Islet of Langerhans (tissue), 1 donor: Measurements from ENCODE around the gene MRGPRF.

Experiments
- FAIRE-seq: peaks from one replicate; lab custom pipeline; 2011; peaks lifted over from hg19 to GRCh38; lab: Jason Lieb, UNC

The MRGPRF gene

DNA sequence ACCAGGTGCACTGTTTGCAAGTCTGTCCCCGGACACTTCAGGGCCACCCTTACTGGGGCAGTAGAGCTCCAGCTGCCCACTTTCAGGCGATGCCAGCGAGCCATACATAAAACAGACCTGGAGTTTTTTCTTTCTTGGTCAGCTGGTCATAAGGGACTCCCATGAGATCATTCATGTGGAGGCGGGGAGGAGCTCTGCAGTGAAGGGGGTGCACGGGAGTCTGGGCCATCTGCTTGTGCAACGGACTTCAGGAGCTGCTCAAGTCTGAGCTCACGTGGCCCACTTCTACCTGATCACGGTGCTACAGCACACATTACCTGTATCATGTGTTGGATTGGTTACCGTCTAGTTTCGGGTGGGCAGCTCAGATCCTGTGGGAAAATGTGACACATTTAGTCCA lies 9.2 kb upstream of the MRGPRF start:
- no peak for FAIRE-seq

DNA sequence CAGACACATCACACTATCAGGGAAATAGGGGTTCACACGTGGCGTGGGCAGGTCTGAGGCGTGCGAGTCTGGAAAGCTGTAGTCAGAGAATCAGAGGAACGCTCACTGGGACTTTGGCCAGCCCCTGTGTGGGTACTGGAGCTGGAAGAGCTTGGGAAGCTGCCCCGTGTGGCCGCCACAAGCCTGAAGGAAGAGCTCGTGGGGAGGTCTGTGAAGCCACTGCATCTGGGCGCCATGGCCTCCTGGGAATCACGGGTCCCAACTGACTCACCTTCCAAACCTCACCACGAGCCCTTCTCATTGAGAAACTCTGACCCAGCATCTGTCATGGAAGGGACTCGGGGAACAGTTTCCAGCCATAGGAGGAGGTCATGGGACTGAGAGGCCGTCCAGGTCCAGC lies 5.9 kb upstream of the MRGPRF start:
- no peak for FAIRE-seq

DNA sequence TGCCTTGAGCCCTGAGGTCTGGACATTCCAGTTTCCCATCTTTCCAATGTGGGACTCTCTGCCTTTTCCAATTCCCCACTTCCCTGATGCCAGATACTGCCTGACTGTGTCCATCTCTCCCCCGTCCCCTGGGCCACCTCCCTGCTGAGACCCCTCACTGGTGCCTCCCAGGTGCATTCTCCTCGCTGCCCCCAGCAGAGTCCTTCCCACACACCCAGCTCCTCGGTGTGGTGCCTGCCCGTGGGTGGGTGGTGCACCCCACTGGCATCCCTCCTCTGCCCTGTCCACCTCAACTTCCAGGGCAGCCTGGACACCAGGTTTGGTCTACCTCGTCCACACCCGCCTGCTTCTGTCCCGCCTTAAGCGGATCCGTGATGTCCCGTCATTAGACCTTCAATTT lies 4.9 kb upstream of the MRGPRF start:
- no peak for FAIRE-seq

DNA sequence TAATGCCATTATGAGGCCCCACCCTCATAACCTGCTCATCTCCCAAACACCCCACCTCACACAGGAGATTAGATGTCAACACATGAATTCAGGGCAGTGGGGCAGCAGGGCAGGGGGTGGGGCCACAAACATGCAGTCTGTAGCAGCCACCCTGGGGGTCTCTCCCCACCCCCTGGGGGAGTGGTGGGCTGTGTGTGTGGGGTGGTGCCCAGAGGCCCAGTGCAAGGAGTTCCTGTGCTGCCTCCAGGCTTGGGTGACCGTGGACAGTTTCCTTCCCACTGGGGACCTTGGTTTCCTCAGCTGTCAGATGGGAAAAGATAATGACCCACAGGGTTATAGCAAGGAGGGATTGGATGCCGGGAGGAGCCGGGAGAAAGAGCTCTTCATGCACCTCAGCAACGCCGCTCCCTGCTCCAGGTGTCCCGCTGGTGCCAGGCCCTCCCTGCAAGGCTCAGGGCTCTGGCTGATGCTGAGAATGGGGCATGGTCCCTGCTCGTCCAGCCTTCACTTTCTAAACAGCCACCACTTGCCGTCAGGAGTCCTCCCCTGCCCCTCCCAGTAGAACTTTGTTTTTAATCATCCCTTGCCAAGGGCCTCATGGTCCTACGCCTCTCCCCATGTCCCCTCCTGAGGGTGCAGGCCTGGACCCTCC lies 2.0 kb upstream of the MRGPRF start:
- no peak for FAIRE-seq

DNA sequence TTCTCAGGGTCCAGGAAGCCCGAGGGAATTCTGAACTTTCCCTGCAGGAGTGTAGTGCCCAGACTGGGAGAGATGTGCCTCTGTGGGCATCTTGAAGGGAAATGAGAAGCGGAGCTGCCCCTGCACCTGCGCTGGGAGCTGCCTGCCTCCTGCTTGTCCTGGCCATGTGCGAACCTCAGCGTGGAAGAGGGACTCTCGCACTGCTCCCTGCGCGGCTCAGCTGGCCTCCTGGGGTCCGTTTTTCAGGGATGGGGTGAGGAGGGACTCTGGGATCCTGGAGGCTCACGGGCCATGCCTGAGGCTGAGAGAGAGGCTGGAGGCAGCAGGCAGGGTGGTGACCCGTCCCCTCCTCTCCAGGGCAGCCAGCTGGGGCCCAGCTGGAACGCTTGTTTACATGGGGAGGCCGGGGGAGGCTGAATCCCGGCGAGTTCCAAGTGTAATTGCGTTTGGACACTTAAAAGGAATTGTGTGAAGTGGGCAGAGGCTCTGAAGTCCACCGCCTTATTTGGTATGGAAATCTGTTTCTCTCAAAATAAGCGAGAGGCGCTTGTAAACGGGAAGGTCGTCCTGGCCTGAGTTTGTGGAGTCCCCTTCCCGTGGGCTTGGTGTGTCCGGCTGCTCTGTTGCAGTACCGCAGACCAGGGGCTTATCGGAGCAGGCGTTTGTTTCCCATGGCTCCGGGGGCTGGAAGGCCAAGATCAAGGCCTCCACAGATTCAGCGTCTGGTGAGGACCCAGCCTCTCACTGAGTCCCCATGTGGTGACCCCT lies 1.2 kb upstream of the MRGPRF start:
- no peak for FAIRE-seq

DNA sequence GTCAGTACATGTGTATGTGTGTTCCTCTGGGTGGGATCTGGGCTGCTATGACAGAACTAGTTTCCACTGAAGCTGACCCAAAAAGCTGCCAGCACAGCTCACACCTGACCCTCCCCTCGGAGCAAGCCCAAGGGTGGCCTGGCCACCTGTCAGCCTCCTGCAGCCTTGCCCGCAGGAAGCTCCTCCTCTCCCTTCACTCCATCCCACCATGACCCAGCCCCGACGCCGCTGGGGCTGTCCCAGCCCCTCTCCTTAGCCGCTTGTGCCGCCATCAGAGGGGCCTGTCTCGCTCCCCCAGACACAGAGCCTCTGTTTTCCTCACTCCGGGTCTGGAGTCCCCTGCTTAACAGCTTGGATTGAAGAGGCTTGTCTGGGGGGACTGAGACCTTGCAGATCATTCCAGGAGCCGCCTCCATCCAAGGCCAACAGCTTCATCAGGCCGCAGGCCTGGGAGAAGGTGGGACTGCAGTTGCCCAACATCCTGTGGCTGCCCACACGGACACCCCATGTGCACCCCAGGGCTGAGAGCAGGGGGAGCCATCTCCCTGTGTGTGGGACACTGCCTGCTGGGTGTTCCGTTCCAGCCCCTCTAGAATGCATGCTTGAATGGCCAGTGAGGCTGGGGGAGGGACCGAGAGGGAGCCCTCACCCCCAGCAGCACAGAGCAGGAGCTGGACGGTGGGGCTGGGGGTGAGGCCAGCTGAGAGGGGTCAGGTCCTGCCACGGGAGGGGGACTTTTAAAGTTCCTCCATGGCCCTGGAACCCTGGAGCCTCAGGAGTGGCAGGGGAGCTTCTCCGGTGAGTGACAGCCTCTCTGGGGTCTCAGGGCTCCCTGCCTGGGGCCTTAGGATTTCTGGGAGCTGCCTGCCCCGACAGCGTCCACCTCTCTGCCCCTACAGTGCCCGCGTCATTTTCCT lies 696 bp downstream of the MRGPRF start:
- FAIRE-seq, result no peak

DNA sequence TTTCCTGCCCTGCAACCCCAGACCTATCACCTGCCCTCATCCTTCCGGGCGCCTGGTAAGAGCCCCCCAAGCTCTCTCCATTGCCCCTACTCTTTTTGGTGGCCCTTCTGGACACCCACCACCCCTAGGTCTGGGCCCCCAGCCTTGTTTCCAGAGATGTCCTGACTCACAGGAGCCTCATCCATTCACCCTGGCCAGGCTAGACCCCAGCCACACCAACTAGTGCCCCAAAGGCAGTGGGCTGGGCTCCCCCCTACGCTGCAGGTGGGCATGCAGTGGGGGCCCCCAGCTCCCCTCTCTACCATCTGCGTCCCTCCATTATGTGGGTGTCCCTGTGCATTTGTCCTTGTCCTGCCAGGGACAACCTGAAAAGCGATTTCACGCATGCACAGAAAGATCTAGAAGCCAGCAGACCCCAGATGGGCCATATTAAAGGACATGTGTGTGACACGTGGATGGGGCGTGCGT lies 1.4 kb downstream of the MRGPRF start:
- no peak for FAIRE-seq

DNA sequence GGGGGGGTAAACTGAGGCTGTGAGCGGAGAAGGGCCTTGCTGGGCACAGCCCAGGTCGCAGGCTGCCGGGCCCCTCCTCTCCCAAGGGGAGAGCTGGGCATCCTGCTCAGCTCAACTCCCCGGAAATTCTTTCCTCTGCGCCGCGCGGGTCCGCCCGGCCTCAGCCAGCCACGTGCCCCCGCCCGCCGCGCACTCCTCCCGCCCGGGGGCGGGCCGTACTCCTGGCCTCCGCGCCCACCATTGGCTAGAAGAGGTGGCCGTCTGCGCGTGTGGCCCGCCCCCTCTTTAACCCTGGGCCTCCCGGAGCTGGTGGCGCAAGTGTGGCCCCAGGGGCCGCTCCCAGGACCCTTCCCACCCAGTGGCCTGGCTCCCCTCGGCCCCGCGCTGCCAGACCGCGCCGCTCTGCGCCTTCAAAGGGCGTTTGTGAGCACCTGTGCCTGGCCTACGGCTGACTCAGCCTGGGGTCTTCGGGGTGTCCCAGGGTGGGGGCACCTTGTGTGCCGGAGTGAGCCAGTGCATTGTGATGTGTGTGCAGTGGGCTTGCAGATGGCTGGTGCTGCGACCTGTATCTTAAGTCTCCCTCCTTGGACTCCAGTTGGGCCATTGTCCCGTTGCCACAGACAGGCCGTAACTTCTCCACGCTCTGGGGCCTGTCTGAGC lies 2.0 kb downstream of the MRGPRF start:
- FAIRE-seq, result no peak

DNA sequence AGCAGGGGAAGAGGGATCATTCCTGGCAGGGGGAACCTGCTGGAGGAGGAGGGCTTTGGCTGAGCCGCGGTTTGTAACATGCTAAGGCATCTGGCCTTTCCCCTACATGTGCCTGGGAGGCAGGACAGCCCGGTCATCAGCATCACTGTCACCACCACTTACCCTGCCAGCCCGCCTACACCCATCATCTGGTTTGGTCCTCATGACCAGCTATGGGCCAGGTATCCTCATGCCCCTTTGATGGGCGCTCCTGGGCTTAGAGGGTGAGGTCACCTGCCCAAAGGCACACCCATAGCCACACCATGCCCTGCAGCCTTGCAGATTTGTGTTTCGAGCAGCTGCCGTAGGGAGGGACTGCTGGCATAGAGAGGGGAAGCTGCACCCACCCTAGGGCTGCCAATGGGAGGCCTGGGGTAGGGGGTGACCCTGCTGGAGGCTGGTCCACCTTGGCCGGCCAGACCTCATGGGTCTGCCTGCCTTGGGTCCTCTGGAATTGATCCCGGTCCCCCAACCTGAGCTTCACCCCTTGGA lies 2.6 kb downstream of the MRGPRF start:
- FAIRE-seq, result no peak

DNA sequence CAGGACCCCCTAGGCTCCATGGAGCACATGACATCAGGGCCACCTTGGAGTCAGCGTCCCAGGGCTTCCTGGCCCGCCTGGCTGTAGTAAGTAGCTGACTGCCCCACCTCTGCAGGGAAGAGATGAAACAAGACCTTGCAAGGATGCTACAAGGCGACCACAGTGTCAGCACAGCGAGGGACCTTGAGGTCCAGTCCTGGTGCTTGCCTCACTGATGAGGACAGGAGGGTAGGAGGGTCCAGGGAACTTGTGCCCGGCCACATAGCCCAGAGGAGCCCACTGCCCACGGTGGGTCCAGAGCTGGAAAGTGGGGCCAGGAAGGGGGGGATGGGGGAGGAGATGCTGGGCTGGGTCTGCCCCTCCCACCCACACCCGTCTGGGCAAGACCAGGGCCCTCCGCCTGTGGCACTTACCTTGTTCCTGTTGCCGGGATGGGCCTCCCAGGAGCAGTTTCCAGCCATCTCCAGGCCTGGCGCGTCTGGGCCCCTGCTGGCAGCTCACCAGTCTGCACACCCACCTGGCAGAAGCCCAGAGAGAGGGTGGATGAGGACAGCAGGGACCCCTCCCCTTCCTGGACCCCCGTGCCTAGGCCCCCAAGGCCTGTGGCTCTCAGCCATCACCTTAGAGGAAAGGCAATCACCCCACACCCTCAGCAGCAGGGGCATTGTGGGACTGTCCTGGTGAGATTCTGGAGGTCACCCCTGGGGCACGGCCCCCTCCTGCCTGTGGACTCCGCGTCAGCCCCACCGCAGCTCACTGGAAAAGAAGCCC lies 3.4 kb downstream of the MRGPRF start:
- FAIRE-seq, result no peak

DNA sequence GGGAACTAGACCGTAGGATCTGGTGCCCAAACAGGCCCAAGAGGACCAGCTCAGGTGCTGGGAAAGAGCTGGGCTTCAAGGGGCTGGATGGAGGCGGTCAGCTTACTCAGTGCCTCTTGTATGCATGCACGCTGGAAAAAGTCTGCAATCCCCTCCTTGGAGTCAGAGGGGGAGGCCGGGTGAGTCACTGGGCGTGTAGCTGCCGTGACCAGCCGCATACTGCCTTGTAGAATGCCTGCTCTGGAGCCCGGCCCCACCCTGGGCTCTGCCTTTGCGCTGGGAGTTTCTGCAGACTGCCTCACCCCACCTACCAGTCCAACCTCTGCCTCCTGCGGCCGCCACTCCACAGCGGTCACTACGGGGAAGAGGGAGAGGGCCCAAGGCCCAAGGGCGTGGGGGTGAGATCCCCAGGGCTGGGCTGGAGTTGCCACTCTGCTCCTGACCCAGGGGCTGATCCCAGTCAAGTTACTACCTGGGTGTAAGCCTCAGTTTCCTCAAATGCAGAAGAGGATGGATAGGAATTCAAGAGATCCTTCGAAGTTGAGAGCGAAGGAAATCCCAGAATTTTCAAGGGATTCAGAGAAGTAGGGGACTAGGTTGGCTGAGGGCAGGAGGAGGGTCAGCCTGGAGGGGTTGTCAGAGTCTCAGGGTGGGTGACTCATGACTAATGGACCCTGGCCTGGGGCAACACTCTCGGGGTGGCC lies 4.2 kb downstream of the MRGPRF start:
- no peak for FAIRE-seq

DNA sequence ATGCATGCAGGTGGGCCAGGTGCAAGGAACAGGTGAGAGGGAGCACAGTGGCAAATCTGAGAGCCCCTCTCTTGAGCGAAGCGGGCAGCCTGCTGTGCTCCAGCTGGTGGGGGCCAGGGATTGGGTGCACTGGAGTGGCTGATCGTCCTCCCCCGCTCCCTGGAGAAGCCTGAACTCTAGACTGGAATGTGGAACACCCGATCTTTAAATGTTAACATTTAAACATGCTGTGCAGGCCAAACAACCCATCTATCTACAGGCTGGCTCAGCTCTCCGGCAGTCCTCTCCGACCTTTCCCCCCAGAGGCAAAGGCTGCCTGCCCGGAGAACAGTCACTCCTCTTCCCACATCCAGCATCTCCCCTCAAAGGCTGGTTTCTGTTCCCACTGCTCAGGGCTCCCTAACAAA lies 5.1 kb downstream of the MRGPRF start:
- no peak for FAIRE-seq

DNA sequence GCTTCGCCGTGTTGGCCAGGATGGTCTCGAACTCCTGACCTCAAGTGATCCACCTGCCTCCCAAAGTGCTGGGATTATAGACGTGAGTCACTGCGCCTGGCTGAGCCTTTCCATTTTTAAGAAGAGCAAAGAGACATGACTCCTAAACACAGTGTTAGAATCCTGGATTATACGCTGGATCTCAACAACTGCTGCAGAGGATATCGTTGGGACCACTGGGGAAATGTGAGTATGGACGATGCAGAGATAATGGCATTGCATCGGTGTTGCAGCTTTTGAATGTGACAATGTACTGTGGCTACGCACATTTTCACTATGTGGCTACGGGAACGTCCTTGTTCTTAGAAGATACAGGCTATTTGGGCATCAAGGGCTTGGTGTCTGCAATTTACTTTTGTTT lies 6.2 kb downstream of the MRGPRF start:
- FAIRE-seq, result no peak

DNA sequence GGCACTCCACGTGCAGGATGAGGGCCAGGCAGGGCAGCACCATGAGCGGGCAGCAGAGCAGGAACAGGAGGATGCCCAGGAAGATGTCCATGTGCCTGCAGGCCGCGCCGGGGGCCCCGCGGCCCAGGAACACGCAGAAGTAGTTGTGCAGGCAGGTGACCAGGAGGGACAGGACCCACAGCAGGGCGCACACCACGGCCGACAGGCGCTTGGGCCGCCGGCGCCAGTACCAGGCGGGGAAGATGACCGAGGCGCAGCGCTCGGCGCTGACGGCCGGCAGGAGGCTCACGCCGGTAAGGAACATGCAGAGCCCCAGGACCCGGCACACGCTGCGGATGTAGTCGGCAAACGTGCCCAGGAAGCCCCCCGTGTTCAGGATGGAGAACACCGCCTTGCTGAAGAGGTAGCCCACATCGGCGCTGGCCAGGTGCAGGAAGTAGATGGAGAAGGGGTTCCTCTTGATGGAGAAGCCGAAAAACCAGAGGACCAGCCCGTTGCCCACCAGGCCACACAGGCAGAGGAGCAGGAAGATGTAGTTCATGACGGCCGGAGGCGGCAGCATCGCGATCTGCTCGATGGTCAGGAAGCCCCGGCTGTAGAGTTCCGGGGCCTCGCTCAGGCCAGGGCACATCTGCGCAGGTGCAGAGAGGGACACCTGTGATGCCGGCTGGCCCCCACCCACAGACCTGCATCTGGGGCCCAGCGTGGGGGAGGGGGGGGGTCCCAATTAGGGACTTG lies 7.2 kb downstream of the MRGPRF start:
- no peak for FAIRE-seq

DNA sequence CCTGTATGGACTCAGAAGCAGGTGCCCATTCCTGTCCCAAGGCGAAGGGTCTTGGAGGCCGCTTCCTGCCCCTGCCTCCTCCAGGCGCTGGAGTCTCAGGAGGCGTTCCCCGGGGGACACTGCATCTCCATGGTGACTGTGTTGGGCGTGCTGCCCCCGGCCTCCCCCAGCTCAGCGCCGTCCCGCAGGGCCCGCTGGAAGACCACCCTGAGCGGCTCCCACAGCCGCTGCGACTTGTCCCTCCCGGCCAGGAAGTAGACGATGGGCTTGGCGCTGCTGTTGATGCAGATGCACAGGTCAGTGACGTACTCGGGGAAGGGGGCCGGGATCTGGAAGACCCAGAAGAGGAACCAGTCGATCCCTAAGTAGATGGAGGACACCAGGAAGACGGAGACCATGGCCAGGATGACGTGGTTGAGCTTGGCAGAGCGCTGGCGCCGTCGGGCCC lies 7.8 kb downstream of the MRGPRF start:
- FAIRE-seq, result no peak

DNA sequence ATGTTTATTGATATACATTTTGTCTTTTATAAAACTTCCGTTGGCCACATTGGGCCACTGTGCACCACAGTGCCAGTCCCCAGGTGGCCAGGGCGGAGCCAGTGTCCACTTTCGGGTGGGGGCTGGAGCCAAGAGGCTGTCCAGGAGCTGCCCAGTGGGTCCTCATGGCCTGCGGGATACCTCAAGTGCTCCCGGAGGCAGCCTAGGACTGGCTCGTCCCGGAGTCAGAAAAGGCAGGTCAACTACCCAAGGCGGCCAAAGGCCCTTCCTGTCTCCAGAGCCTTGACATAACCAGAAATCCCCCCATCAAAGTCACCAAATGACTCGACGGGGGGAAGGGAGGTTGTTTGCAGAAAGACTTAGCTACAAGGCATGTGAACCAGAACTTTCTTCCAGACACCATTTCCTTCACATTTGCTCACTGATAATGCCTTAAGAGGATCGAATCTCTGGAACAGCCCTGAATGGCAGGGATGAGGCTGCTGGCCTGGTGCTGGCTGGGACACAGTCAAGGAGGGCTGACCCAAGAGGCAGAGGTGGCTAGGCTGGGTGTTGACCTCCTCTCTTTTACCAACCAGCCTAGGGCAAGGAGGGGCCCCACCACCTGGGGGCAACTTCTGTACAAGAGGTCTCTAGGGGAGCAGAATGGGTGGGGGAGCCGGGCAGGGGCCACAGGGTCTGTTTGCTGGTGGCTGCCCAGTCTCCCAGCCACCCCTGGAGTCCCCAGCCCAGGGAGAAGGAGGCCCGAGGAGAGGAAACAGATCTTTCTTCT lies 8.4 kb downstream of the MRGPRF start:
- no peak for FAIRE-seq

DNA sequence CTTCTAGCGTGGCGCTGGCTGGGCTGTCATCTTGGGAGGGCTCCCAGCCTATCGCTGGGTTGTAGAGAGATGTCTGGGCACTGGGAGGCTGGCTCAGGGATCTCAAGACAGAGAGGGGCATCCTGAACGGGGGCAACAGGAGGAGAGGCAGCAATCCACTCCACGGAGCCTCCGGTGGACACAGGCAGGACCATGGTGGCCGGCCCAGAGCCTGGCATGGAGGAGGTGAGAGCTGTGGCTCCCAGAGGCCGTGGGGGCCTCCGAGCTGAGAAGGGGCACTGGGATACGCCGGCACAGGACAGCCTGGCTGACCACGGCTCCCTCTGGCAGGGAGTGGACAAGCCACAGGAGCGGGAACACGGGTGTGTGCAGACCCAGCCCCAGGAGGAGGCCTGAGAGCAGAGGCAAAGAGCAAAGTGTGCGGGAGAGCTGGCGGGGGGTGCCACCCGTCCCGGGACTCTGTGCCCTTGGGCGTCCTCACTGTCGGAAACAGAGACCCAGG lies 9.1 kb downstream of the MRGPRF start:
- FAIRE-seq, result no peak

DNA sequence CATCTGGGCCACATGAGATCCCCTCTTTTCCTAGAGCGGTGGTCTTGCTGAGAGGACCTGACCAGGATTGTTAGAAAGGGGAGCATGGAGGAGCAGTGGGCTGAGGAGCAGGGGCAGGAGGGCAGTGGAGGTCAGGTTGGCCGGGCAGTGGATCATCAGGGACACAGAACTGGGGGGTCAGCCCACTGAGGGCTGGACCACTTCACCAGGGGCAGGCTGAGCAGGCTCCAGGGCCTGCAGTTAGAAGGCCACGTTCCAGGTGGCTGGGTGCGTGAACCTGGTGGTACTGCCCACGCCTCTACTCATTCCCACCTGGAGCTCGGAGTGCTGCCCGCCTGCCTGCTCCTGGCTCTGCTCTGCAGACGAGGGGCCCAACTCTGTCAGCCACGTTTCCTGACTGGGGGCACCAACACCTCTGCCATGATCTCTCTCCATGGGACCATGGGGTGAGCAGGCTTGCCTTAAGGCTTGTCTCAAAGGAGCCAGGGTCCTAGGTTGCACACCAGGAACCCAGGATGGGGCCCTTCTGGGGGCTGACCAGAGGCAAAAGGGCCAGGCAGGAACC lies 9.7 kb downstream of the MRGPRF start:
- FAIRE-seq, result no peak
